Measurements from ENCODE around the gene PHRF1.

PHRF1 gene

DNA sequence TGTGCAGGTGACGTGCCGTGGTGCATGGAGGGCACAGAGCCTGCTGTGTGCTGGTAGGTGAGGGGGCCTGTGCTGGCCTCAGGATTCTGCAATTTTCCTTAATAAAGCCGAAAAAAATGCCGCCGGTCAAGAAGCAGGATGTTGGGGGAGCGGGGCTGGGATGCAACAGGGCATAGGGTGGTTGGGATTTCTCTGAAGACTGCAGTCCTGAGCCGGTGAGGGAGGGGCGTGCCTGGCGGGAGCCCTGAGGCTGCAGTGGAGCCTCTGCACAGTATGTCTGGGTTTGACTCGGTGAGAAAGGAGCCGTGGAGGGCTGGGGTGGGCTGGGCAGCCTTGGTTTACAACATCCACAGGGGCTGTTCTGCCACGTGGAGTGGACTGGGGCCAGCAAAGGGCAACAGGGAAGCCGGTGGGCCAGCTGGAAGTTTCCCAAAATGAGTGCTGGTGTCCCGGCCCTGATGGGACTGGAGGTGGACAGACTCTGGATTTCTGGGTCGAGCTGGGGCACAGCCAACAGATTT, 47.1 kb downstream of the PHRF1 start:
- no peak overlapping the region for H3K9ac ChIP-seq (ENCODE audit: low read length)
- H3K27ac ChIP-seq (ENCODE audit: low read depth, low read length) = no peak overlapping the region
- H3K27me3 ChIP-seq (ENCODE audit: control insufficient read depth, insufficient read depth, low read length) = no peaks in the 10 kb centered on the region
- peaks cover 4% of the 10 kb centered on the region for H3K36me3 ChIP-seq (ENCODE audit: control insufficient read depth, insufficient read depth, low read length)
- H3K4me1 ChIP-seq (ENCODE audit: control insufficient read depth, insufficient read depth, low read length) = no peaks in the 10 kb centered on the region
- H3K4me3 ChIP-seq (ENCODE audit: low read length) = no peak overlapping the region

DNA sequence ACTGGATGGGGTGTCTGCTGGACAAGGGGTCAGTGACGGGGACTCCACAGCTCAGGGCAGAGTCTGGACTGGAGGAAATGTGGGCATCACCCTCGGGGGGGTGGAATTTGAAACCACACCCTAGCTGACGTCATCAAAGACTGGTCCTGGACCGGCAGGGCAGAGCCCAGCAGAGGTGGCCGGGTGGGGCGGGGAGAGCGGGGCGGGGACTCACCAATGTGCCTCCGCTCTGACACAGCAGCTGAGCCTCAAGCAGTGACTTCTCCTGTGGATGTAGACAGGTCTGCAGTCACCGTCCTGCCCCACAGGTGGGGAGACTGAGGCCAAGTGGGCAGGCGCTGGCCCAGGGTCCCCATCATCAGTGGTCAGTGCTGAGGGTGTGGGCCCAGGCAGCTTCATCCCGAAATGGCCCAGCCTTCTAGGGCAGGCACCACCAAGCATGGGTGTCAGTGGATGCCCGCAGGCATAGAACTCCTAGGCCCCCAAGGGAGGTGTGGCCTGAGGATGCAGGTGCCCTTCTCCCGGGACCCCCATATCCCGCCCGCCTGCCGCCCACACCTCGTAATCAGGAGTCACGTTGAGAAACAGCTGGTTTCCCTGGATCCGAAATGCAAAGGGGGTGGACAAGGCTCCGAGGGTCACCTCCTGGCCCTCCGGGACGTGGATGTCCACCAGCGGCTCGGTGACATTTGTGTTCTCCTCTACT, 47.9 kb downstream of the PHRF1 start:
- Histone ChIP-seq H3K27me3 (ENCODE audit: control insufficient read depth, insufficient read depth, low read length) (no peaks in the 10 kb centered on the region), H3K36me3 (ENCODE audit: control insufficient read depth, insufficient read depth, low read length) (peaks cover 3% of the 10 kb centered on the region), H3K27ac (ENCODE audit: low read depth, low read length) (no peak overlapping the region), H3K9ac (ENCODE audit: low read length) (peak overlapping the region; percentile 30), H3K4me3 (ENCODE audit: low read length) (peak overlapping the region; percentile 48), H3K4me1 (ENCODE audit: control insufficient read depth, insufficient read depth, low read length) (no peaks in the 10 kb centered on the region)

DNA sequence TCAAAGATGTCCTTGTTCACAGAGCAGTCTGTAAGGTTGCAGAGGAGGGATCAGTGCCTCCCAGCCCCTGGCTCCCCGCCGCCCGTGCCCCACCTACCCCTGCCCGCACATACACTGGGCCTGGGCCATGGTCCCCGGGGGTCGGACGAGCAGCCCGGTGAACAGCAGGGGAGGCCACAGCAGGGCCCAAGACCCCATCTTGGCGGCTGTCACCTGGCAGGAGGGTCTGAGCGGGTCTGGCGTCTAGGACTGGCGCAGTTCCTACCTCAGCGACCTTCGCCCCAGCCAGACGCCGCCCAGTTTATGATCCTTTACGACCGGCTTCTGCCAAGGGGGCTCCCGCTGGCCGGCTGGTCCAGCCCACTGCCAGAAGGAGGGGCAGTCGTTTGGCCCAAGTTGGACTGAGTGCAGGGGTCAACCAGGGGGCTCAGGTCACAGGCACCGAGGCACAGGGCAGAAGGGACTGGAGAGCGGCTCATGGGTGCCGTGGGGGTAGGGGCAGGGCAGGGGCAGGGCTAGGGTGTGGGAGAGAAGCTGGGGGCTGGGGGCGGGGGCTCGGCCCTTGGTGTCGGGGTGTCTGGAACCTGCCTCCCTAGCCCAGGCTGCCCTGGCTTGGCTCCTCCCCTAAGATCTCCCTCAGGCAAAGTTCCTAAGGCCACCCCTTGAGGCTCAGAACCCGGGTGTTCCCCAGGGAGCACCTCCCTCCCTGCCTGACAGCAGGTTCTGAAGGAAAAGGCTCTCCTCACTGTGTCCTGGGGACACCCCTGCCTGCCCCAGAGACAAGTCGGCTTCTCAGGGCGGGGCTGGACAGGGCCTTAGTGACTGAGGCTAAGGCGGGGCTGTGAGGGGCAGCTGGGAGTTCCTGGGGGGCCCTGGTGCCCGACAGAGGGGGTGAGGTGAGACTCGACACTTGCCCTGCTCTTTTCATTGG, 48.7 kb downstream of the PHRF1 start, which contains the start of gene CDHR5:
Gene CDHR5 (minus strand): TSS at position 251 of the 931 bp plus-strand sequence. CDS start 53 bp downstream, at position 198.
- no peaks in the 10 kb centered on the region for H3K4me1 ChIP-seq (ENCODE audit: control insufficient read depth, insufficient read depth, low read length)

DNA sequence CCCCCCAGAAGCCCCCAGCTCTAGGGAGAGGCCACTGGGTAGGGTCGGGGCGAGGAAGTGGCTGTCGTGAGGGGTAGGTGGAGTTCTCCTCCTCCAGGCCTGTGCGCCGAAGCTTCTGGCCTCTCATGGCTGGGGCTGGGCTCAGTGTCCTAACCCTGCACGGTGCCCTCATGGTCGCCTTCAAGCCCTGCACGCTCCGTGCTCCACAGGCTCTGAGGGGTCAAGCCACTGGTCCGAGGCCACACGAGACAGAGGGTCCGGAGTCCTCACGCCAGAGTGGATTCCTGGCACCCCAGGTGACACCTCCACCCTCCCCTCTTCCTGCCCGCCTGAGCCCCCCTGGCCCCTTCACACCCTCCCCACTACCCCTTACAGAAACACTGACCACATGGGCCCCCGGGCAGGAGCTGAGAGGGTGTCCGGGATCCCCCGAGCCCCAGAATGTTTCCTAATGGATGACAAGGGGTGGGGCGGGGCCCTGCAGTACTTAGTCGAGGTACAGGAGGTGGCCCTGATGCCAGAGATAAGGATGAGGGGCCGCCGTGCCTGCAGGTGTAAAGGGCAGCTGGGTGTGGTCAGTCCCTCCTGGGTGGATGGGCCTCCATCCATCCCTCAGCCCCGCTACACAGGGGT, 49.5 kb downstream of the PHRF1 start:
- Histone ChIP-seq H3K4me3 (ENCODE audit: low read length) (no peak overlapping the region), H3K27ac (ENCODE audit: low read depth, low read length) (no peak overlapping the region), H3K4me1 (ENCODE audit: control insufficient read depth, insufficient read depth, low read length) (no peaks in the 10 kb centered on the region)

More for the DNA sequence above, 48.7 kb downstream of the PHRF1 start, which contains the start of gene CDHR5:
- peak within 1 kb of the TSS; percentile 48 for H3K4me3 ChIP-seq (ENCODE audit: low read length)
- H3K27ac ChIP-seq (ENCODE audit: low read depth, low read length) = no peak within 1 kb of the TSS
- H3K9ac ChIP-seq (ENCODE audit: low read length) = peak within 1 kb of the TSS; percentile 30
- H3K27me3 ChIP-seq (ENCODE audit: control insufficient read depth, insufficient read depth, low read length) = no peaks in the 10 kb centered on the region
- no peaks in the 10 kb centered on the region for H3K36me3 ChIP-seq (ENCODE audit: control insufficient read depth, insufficient read depth, low read length)

DNA sequence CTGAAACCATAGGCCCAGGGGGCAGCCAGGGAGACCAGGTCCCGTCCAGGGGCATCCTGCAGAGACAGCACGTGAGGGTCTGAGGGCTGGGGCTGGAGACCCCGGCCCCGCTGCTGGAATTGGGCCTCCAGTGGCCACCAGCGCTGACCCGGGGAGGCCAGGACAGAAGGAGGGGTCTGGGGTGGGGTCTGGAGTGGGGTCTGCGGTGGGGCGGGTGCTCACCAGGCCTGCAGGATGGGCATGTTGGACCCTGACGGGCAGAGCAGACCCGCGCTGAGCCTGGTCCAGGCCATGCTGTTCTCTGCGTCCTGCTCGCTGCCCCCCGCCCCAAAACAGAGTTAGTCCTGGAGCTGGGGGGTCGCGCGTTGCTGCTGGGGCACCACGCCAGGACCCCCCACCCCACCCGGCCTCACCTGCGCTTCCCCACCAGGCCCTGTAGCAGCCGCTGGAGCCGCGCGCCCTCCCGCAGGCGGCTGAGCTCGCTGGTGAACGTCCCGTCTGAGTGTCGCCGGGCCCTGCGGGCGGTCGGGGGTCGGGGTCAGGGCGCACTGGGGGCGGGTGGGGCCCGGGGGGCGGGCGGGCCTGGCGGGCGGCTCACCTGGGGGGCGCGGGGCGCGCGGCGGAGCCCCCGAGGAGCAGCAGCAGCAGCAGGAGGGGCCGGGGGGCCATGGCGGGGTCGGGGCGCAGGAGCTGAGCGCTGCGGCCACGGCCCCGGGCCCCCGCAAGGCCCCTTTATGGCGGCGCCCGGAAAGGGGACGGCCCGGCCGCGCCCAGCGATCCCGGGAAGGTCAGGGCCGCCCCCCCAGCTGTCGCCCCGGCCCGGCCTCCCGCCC, 50.4 kb downstream of the PHRF1 start, which contains the start of gene SCT:
Gene SCT (minus strand): TSS at position 707 of the 833 bp plus-strand sequence. CDS start 38 bp downstream, at position 669.
- H3K9ac ChIP-seq (ENCODE audit: low read length) = no peak within 1 kb of the TSS
- no peaks in the 10 kb centered on the region for H3K36me3 ChIP-seq (ENCODE audit: control insufficient read depth, insufficient read depth, low read length)
- no peaks in the 10 kb centered on the region for H3K4me1 ChIP-seq (ENCODE audit: control insufficient read depth, insufficient read depth, low read length)
- H3K27me3 ChIP-seq (ENCODE audit: control insufficient read depth, insufficient read depth, low read length) = no peaks in the 10 kb centered on the region
- H3K27ac ChIP-seq (ENCODE audit: low read depth, low read length) = no peak within 1 kb of the TSS
- H3K4me3 ChIP-seq (ENCODE audit: low read length) = no peak within 1 kb of the TSS

More for the DNA sequence above, 49.5 kb downstream of the PHRF1 start:
- Histone ChIP-seq H3K36me3 (ENCODE audit: control insufficient read depth, insufficient read depth, low read length) (no peaks in the 10 kb centered on the region), H3K27me3 (ENCODE audit: control insufficient read depth, insufficient read depth, low read length) (no peaks in the 10 kb centered on the region), H3K9ac (ENCODE audit: low read length) (no peak overlapping the region)

DNA sequence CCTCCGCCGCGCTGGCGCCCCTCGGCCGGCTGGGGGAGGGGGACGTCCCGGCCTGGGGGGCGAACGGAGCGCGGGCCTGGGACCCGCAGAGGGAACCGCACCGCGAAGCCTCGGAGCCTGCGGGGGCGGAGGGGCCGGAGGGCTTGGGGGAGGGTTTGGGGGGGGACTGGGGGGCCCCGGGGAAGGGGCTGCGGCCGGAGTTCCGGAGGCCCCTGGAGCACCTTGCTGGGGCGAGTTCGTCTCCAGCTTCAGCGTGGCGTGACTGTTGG, 51.0 kb downstream of the PHRF1 start:
- Histone ChIP-seq H3K27ac (ENCODE audit: low read depth, low read length) (no peak overlapping the region), H3K36me3 (ENCODE audit: control insufficient read depth, insufficient read depth, low read length) (no peaks in the 10 kb centered on the region), H3K27me3 (ENCODE audit: control insufficient read depth, insufficient read depth, low read length) (no peaks in the 10 kb centered on the region), H3K4me3 (ENCODE audit: low read length) (no peak overlapping the region), H3K9ac (ENCODE audit: low read length) (no peak overlapping the region), H3K4me1 (ENCODE audit: control insufficient read depth, insufficient read depth, low read length) (no peaks in the 10 kb centered on the region)

DNA sequence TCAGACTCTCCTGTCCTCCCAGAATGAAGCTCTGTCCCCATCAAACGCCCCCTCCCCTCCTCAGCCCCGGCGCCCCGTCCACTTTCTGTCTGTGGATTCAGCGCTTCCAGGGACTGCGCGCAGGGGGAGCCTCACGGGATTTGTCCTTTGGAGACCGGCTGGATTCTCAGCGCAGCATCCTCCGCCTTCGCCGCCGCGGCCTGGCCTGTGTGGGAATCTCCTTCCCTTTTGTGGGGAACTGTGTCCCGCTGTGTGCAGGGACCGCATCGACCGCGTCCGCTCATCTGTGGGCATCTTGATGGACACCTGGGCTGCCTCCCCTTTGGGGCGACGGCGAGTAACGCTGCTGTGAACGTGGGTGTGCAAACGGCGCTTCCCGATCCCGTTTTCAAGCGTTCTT, 51.8 kb downstream of the PHRF1 start:
- no peaks in the 10 kb centered on the region for H3K4me1 ChIP-seq (ENCODE audit: control insufficient read depth, insufficient read depth, low read length)
- H3K27me3 ChIP-seq (ENCODE audit: control insufficient read depth, insufficient read depth, low read length) = no peaks in the 10 kb centered on the region

DNA sequence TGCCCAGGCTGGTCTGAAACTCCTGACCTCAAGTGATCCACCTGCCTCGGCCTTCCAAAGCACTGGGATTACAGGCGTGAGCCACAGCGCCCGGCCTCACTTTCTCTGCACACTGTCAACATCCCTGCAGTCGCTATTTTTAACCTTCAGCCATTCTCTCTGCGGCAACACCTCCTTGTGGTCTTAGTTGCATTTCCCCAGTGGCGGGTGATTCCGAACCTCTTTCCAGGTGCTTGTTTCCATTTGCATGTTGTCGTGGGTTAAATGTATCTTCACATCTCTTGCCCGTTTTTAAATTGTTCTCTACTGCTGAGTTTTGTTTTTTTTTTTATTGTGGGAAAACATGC, 52.9 kb downstream of the PHRF1 start:
- Histone ChIP-seq H3K36me3 (ENCODE audit: control insufficient read depth, insufficient read depth, low read length) (no peaks in the 10 kb centered on the region), H3K4me1 (ENCODE audit: control insufficient read depth, insufficient read depth, low read length) (no peaks in the 10 kb centered on the region), H3K9ac (ENCODE audit: low read length) (no peak overlapping the region), H3K27ac (ENCODE audit: low read depth, low read length) (no peak overlapping the region), H3K4me3 (ENCODE audit: low read length) (no peak overlapping the region), H3K27me3 (ENCODE audit: control insufficient read depth, insufficient read depth, low read length) (no peaks in the 10 kb centered on the region)

More for the DNA sequence above, 51.8 kb downstream of the PHRF1 start:
- Histone ChIP-seq H3K4me3 (ENCODE audit: low read length) (no peak overlapping the region), H3K27ac (ENCODE audit: low read depth, low read length) (no peak overlapping the region), H3K9ac (ENCODE audit: low read length) (no peak overlapping the region), H3K36me3 (ENCODE audit: control insufficient read depth, insufficient read depth, low read length) (no peaks in the 10 kb centered on the region)

DNA sequence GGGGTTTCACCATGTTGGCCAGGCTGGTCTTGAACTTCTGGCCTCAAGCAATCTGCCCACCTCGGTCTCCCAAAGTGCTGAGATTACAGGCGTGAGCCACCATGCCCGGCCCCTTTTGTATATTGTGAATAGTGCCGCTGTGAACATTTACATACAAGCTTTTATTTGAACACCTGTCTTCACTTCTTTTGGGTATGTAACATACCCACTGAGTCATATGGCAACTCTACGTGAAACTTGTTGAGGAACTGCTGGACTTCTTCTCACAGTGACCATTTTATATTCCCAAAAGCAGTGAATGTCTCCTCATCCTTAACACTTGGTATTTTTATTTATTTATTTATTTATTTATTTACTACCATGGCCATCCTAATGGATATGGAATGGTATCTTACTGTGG, 54.6 kb downstream of the PHRF1 start:
- Histone ChIP-seq H3K9ac (ENCODE audit: low read length) (no peak overlapping the region), H3K4me1 (ENCODE audit: control insufficient read depth, insufficient read depth, low read length) (no peaks in the 10 kb centered on the region), H3K27me3 (ENCODE audit: control insufficient read depth, insufficient read depth, low read length) (no peaks in the 10 kb centered on the region), H3K27ac (ENCODE audit: low read depth, low read length) (no peak overlapping the region), H3K4me3 (ENCODE audit: low read length) (no peak overlapping the region), H3K36me3 (ENCODE audit: control insufficient read depth, insufficient read depth, low read length) (no peaks in the 10 kb centered on the region)

DNA sequence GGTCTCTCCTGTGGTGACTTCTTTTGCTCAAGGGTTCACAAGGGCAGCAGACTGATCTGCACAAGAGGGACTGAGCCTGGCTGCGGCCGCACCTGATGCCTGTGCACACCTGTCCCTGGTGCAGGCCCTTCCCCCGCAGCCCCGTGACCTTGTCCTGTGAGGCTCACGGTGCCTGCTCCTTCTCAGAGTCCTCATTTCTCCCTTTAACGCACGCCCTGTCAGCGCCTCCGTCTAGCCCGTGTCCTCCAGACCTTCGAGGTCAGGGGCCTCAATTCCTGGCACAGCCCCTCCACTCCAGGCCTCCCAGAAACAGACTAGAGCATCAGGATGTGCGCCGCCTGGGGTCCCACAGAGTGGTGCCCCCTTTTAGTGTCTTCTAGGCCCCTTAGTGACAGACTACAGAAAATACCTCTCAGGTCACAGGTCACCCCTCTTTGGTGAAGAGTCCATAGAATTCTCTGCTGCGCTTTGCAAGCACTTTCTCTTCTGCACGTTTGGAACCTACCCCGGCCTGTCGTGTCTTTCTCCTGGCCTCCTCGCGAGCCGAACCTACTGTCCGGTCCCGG, 59.8 kb downstream of the PHRF1 start:
- Histone ChIP-seq H3K4me3 (ENCODE audit: low read length) (no peak overlapping the region), H3K4me1 (ENCODE audit: control insufficient read depth, insufficient read depth, low read length) (peaks cover 2% of the 10 kb centered on the region), H3K27ac (ENCODE audit: low read depth, low read length) (no peak overlapping the region), H3K36me3 (ENCODE audit: control insufficient read depth, insufficient read depth, low read length) (no peaks in the 10 kb centered on the region), H3K9ac (ENCODE audit: low read length) (no peak overlapping the region), H3K27me3 (ENCODE audit: control insufficient read depth, insufficient read depth, low read length) (peaks cover 21% of the 10 kb centered on the region)

DNA sequence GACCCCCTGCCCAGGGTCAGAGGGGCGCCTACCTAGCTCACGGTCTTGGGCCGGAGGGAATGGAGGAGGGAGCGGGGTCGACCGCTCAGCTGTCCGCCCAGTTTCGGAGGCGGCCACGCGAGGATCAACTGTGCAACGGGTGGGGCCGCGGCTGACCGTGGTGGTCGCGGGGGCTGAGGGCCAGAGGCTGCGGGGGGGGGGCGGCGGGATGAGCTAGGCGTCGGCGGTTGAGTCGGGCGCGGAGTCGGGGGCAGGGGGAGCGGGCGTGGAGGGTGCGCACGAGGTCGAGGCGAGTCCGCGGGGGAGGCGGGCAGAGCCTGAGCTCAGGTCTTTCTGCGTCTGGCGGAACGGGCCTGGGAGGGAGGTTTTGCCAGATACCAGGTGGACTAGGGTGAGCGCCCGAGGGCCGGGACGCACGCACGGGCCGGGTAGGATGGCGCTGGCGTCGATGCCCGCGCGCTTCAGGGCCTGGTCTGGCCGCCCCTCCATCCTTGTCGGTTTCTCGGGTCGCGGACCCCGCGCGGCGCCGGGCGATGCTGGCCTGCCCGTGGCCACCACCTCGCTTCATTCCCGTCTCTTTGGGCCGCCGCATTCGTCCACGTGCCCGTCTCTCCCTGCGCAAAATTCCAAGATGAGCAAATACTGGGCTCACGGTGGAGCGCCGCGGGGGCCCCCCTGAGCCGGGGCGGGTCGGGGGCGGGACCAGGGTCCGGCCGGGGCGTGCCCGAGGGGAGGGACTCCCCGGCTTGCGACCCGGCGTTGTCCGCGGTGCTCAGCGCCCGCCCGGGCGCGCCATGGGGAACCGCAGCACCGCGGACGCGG, 60.5 kb downstream of the PHRF1 start, which contains the start of gene DRD4:
Gene DRD4 (plus strand): TSS at position 759 of the 822 bp plus-strand sequence. CDS start 36 bp downstream, at position 795.
- Histone ChIP-seq H3K27me3 (ENCODE audit: control insufficient read depth, insufficient read depth, low read length) (peaks cover 21% of the 10 kb centered on the region), H3K4me1 (ENCODE audit: control insufficient read depth, insufficient read depth, low read length) (peaks cover 2% of the 10 kb centered on the region), H3K27ac (ENCODE audit: low read depth, low read length) (no peak within 1 kb of the TSS), H3K4me3 (ENCODE audit: low read length) (no peak within 1 kb of the TSS), H3K36me3 (ENCODE audit: control insufficient read depth, insufficient read depth, low read length) (no peaks in the 10 kb centered on the region), H3K9ac (ENCODE audit: low read length) (no peak within 1 kb of the TSS)

Data from rectal smooth muscle tissue (tissue), 1 donor.